GM13976 (cell line): ENCODE data around the gene CMTM2.

Experiments used
- DNase-seq: peaks from one replicate; pipeline ENCODE4 v3.0.0; 2012; ENCODE audit warnings: low spot score
- in situ Hi-C: fragments of 300-500 bp; cut with MboI; formaldehyde crosslinking; loops from one replicate; pipeline ENCODE4 v1.12.0; 2022; ENCODE audit warnings: low sequenced_read_pairs, mixed read lengths, inconsistent platforms; ENCODE audit not compliant: unreplicated experiment
- TF ChIP-seq, protein P1 (sequence below): IDR thresholded peaks from 2 replicates; pipeline ENCODE4 v1.5.1; 2012; ENCODE audit warnings: borderline replicate concordance, mild to moderate bottlenecking; ENCODE audit not compliant: insufficient read depth; ENCODE audit errors: extremely low read depth, missing control alignments, control extremely low read depth

Gene CMTM2

DNA sequence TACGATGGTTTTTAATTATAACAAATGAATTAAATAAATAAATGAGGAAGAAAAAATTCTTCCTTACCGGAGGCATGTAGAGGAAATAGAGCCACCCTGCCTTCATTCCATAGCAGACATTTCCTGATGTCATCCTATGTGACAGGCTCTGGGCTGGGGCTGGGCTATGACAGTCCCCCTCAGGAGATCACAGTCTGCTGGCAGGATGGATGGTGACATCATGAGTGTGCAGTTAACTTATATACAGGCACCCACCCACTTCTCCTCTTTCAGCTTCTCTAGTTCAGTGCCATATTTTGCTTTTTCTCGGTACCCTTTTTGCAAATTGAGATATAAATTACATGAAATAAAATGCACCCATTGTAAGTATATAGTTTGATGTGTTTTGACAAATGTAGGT lies 18.8 kb downstream of the CMTM2 start:
- TF ChIP-seq, protein P1, sequence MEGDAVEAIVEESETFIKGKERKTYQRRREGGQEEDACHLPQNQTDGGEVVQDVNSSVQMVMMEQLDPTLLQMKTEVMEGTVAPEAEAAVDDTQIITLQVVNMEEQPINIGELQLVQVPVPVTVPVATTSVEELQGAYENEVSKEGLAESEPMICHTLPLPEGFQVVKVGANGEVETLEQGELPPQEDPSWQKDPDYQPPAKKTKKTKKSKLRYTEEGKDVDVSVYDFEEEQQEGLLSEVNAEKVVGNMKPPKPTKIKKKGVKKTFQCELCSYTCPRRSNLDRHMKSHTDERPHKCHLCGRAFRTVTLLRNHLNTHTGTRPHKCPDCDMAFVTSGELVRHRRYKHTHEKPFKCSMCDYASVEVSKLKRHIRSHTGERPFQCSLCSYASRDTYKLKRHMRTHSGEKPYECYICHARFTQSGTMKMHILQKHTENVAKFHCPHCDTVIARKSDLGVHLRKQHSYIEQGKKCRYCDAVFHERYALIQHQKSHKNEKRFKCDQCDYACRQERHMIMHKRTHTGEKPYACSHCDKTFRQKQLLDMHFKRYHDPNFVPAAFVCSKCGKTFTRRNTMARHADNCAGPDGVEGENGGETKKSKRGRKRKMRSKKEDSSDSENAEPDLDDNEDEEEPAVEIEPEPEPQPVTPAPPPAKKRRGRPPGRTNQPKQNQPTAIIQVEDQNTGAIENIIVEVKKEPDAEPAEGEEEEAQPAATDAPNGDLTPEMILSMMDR: no peak
- in situ Hi-C loops: no loop called here
- no peak for DNase-seq

DNA sequence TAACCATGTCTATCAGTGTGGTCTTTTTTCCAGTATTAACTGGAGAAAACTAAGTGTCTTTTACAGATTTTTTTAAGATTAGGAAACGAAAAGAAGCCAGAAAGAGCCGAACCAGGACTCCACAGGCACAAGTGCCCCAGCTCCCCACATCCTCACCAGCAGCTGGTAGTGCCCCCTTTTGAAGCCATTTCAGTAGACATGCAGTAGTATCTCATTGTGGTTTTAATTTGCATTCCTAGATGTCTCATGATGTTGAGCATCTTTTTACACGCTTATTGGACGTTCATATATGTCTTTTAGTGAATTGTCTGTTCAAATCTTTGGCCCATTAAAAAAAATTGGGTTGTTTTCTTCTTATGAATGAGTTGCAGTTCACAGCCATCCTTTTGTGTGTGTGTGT lies 20.5 kb downstream of the CMTM2 start:
- no peak for DNase-seq
- TF ChIP-seq, protein P1: no peak
- in situ Hi-C loops: no loop called here

DNA sequence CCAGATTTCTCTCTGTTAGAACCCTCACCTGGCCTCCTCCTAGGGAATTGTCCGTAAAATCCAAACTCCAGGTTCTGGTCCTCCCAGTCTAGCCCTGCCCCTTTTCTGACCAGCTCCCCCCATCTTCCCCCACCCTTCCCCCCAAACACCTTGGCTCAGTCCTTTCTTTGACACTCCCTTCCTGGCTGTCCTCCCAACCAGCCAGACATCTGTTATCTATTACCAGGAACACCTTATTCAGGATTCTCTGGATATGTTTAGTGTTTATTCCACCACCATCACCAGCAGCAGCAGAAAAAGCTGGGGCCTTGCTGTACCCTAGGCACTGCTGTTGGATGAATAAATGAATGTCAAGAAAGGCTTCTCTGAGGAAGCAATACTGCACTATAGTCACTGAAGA lies 21.2 kb downstream of the CMTM2 start:
- in situ Hi-C loops: no loop called here
- TF ChIP-seq, protein P1: no peak
- DNase-seq: no peak

DNA sequence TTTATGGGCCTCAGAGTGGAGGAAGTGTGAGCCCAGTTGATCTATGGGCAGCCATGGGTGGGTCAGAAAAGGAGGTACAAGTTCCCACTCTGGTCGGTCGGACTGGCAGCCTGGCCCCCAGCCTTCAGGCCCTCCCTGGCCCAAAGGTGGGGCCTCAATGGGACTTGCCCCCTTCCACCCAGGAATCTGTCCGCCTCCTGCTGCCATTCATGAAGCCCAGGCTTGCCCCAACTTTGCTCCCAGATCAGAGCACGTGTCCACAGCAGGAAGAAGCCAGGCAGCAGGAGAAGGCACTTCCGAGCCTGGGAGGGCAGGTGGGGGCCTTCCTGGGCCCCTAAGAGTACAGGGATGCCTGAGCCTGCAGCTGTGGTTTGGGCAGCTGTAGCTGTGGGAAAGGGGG lies 22.2 kb downstream of the CMTM2 start:
- in situ Hi-C loops: no loop called here
- TF ChIP-seq, protein P1: no peak
- DNase-seq: no peak

DNA sequence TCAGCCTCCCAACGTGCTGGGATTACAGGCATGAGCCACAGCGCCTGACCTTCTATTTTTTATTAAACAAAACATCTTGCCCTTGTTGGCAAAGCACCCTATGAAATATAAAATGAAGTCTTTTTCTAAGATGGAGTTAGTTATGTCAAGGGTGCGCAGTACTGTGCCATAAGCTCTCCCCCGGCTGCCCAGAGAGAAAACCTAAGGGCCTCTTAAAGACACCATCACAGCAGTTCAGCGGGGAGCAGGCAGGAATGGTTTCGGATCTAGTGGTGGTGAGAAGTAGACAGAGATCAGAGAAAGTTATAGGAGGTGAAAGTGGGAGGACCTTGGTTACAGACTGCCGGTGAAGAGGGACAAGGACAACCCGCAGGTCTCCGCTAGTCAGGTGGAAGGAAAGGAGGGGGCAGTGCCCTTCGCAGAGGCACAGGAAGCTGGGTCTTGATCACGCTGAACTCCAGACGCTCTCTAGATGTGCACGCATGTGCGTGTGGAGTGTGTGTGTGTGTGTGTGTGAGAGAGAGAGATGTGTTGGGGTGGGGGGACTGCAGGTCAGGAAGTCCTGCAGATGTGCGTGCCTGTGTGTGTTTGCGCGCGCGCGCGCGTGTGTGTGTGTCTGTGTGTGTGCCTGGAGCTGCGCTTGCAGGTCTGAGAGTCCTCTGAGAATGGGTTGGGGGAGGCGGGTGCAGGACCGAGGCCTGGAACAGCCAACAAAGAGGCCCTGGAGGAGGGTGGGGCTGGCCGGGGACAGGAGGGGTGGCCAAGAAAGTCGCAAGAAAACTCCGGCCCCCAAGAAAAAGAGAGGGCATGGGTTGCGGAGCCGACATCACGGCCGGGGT lies 24.5 kb downstream of the CMTM2 start:
- peak; percentile 72 for DNase-seq
- in situ Hi-C loops: no loop called here

DNA sequence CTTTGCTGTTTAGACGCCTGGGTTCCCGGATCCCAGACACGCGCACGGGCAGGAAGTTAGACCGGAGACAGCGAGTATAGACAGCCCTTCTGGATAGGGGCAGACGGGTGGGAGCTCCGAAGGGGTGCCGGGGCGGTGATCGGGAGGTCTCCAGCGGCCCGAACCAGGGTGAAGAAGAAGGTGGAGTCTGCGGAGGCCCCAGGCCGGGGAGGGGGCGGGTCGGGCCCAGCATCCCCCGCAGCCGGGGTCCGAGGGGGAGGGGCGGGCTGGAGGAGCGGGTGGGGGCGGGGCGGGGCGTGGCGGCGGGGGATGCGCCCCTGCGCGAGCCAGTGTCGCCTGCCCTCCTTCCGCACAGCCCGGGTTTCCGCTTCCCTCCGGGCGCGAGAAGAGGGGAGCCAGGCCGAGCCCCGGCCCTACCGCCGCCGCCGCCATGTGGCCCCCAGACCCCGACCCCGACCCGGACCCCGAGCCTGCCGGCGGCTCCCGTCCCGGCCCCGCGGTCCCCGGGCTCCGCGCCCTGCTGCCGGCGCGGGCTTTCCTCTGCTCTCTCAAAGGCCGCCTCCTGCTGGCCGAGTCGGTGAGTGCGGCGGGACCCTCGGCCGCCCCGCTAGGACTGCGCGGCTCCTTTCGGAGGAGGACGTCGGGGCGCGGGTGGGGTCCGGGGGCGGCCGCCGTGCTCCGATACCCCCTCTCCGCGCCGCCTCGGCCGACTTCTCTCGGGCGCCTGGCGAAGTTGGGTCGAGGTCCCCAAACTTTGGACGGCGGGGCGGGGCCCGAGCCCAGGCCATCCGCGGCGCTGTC lies 25.3 kb downstream of the CMTM2 start, which contains the start of gene CMTM3:
CMTM3 (plus strand) TSS at position 329 of the 801 bp plus-strand sequence; CDS start at position 431, 102 bp downstream.
- in situ Hi-C loops: no loop called here
- peak; percentile 86 for DNase-seq
- TF ChIP-seq, protein P1: peak; percentile 85

More for the DNA sequence above, 24.5 kb downstream of the CMTM2 start:
- TF ChIP-seq, protein P1: no peak
